Measurements from ENCODE around the gene NT5C1B.

DNA sequence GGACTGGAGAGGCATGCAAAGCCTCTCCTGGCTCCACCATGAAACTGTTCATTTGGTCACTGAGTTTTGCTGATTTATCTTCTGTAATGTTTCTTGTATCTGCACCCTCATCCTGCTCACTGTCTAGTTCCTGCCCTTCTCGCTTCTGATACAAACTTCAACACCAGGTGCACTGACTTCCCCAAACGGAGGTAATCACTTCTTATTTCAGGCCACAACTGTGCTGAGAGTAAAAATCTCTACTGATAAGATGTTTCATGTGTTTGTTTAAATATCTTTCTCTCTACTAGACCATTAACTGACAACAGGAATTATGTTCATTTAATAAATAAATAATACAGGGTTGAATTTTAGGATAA lies 10.9 kb upstream of the NT5C1B start:
- TF ChIP-seq, protein P1, sequence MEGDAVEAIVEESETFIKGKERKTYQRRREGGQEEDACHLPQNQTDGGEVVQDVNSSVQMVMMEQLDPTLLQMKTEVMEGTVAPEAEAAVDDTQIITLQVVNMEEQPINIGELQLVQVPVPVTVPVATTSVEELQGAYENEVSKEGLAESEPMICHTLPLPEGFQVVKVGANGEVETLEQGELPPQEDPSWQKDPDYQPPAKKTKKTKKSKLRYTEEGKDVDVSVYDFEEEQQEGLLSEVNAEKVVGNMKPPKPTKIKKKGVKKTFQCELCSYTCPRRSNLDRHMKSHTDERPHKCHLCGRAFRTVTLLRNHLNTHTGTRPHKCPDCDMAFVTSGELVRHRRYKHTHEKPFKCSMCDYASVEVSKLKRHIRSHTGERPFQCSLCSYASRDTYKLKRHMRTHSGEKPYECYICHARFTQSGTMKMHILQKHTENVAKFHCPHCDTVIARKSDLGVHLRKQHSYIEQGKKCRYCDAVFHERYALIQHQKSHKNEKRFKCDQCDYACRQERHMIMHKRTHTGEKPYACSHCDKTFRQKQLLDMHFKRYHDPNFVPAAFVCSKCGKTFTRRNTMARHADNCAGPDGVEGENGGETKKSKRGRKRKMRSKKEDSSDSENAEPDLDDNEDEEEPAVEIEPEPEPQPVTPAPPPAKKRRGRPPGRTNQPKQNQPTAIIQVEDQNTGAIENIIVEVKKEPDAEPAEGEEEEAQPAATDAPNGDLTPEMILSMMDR (IDR thresholded peaks at IDR 0.05) = no peak
- TF ChIP-seq POLR2A (IDR thresholded peaks at IDR 0.05) = no peak
